GM23338 (cell line): ENCODE measurements around the gene PAFAH2. TPM values are rescaled to one million over a fixed set of nuclear protein-coding genes. Genes with fewer than 3 reads are reported as not detected.

Experiments
- ATAC-seq: fragments of 200-7000 bp; cut with Tn5 transposase; 3 replicates; pipeline ENCODE4 v1.9.1; 2020
- DNase-seq: peaks from one replicate; pipeline ENCODE4 v3.0.0-alpha.2; 2015; ENCODE audit warnings: low spot score
- H2AFZ ChIP-seq: fragments of 200-600 bp; sonication (generic); 2 replicates; pipeline ENCODE4 v1.8.0; 2016; ENCODE audit warnings: antibody characterized with exemption, mild to moderate bottlenecking, moderate library complexity
- H3F3A ChIP-seq: fragments of 200-600 bp; sonication (generic); replicated peaks from 2 replicates; pipeline ENCODE4 v1.8.0; 2017; ENCODE audit warnings: antibody characterized with exemption, mixed run types, low read depth
- H3K27ac ChIP-seq: fragments of 200-600 bp; sonication (generic); 2 replicates; pipeline ENCODE4 v1.6.1; 2016; ENCODE audit warnings: low read depth
- H3K27me3 ChIP-seq: fragments of 200-600 bp; sonication (generic); 2 replicates; pipeline ENCODE4 v1.8.0; 2016; ENCODE audit warnings: mild to moderate bottlenecking, mixed run types, moderate library complexity; ENCODE audit not compliant: insufficient read depth
- H3K36me3 ChIP-seq: fragments of 200-600 bp; sonication (generic); 2 replicates; pipeline ENCODE4 v1.8.0; 2016; ENCODE audit warnings: mild to moderate bottlenecking; ENCODE audit not compliant: insufficient read depth
- H3K4me1 ChIP-seq: fragments of 200-600 bp; sonication (generic); 2 replicates; pipeline ENCODE4 v1.8.0; 2016; ENCODE audit warnings: mild to moderate bottlenecking, moderate library complexity; ENCODE audit not compliant: insufficient read depth
- H3K4me2 ChIP-seq: fragments of 200-600 bp; sonication (generic); 2 replicates; pipeline ENCODE4 v1.7.1; 2017; ENCODE audit warnings: mixed run types
- H3K4me3 ChIP-seq: fragments of 200-600 bp; sonication (generic); 2 replicates; pipeline ENCODE4 v1.6.1; 2016; ENCODE audit warnings: mixed run types
- H3K79me2 ChIP-seq: fragments of 200-600 bp; sonication (generic); replicated peaks from 2 replicates; pipeline ENCODE4 v1.8.0; 2017; ENCODE audit warnings: mild to moderate bottlenecking; ENCODE audit not compliant: insufficient read depth
- H3K9me2 ChIP-seq: fragments of 200-600 bp; sonication (generic); 2 replicates; pipeline ENCODE4 v1.8.0; 2017; ENCODE audit not compliant: insufficient read depth
- H4K20me1 ChIP-seq: fragments of 200-600 bp; sonication (generic); replicated peaks from 2 replicates; pipeline ENCODE4 v1.8.0; 2017; ENCODE audit warnings: mild to moderate bottlenecking; ENCODE audit not compliant: insufficient read depth
- H3K27ac Mint-ChIP-seq: 2 replicates; pipeline ENCODE4 v1.8.0; 2020; ENCODE audit warnings: inconsistent platforms, mild to moderate bottlenecking, moderate library complexity, mixed read lengths
- H3K27me3 Mint-ChIP-seq: 3 replicates; pipeline ENCODE4 v1.8.0; 2022; ENCODE audit warnings: low read depth, mild to moderate bottlenecking, moderate library complexity, mixed read lengths, inconsistent platforms; ENCODE audit not compliant: insufficient read depth, poor library complexity
- H3K36me3 Mint-ChIP-seq: 3 replicates; pipeline ENCODE4 v1.8.0; 2021; ENCODE audit warnings: low read depth, mild to moderate bottlenecking, inconsistent platforms, moderate library complexity, mixed read lengths
- H3K4me1 Mint-ChIP-seq: 3 replicates; pipeline ENCODE4 v1.8.0; 2020; ENCODE audit warnings: mild to moderate bottlenecking, inconsistent platforms, mixed read lengths
- H3K4me3 Mint-ChIP-seq: 3 replicates; pipeline ENCODE4 v1.8.0; 2021; ENCODE audit warnings: moderate library complexity, mild to moderate bottlenecking, inconsistent platforms, mixed read lengths
- H3K9me3 Mint-ChIP-seq: 3 replicates; pipeline ENCODE4 v1.8.0; 2020; ENCODE audit warnings: moderate library complexity, mild to moderate bottlenecking, inconsistent platforms, mixed read lengths
- CREB1 ChIP-seq: fragments of 250-450 bp; sonication (Bioruptor Pico); IDR thresholded peaks from 2 replicates; pipeline ENCODE4 v1.5.0; 2020; ENCODE audit warnings: low read depth, mild to moderate bottlenecking, moderate library complexity
- CTCF ChIP-seq, 2 experiments: fragments of 200-600 bp in 1 of 2; sonication (generic) in 1 of 2; conservative IDR thresholded peaks; 2 replicates each; pipeline versions ENCODE4 v1.5.1 to v1.6.1; 2016 to 2017; ENCODE audit warnings: antibody characterized with exemption in 2 of 2, low read depth in 2 of 2, mild to moderate bottlenecking in 2 of 2, moderate library complexity in 1 of 2
- EZH2 ChIP-seq: fragments of 200-600 bp; sonication (generic); IDR thresholded peaks from one replicate; pipeline ENCODE4 v1.8.0; 2017; ENCODE audit warnings: antibody characterized with exemption, mild to moderate bottlenecking, low read depth; ENCODE audit not compliant: unreplicated experiment
- EZH2phosphoT487 ChIP-seq: fragments of 200-600 bp; sonication (generic); IDR thresholded peaks from one replicate; pipeline ENCODE4 v1.8.1; 2018; ENCODE audit warnings: antibody characterized with exemption; ENCODE audit not compliant: unreplicated experiment
- JUNB ChIP-seq: IDR thresholded peaks from one replicate; pipeline ENCODE4 v1.6.1; 2016; ENCODE audit warnings: antibody characterized with exemption; ENCODE audit not compliant: unreplicated experiment
- NANOG ChIP-seq: IDR thresholded peaks from 2 replicates; pipeline ENCODE4 v1.6.1; 2016; ENCODE audit warnings: antibody characterized with exemption, borderline replicate concordance
- POLR2AphosphoS5 ChIP-seq: IDR thresholded peaks from 2 replicates; pipeline ENCODE4 v1.6.1; 2016; ENCODE audit warnings: antibody characterized with exemption, low read depth
- REST ChIP-seq: IDR thresholded peaks from one replicate; pipeline ENCODE4 v1.6.1; 2018; ENCODE audit warnings: antibody characterized with exemption; ENCODE audit not compliant: unreplicated experiment
- STAT1 ChIP-seq: IDR thresholded peaks from one replicate; pipeline ENCODE4 v1.6.1; 2016; ENCODE audit warnings: antibody characterized with exemption; ENCODE audit not compliant: unreplicated experiment
- ZNF114 ChIP-seq: fragments of 250-450 bp; sonication (Bioruptor Pico); IDR thresholded peaks from 2 replicates; pipeline ENCODE4 v1.5.0; 2020; ENCODE audit warnings: mild to moderate bottlenecking, moderate library complexity
- ZNF331 ChIP-seq: fragments of 250-450 bp; sonication (Bioruptor Pico); IDR thresholded peaks from 2 replicates; pipeline ENCODE4 v1.5.0; 2020; ENCODE audit warnings: low read depth, mild to moderate bottlenecking, moderate library complexity
- polyA plus RNA-seq: library from polyadenylated mRNA; unstranded; fragments of >200 nt; fragmentation: Nextera tagmentation; extraction: Ambion mirVana; gene quantifications from 2 replicates; pipeline ENCODE4 v1.2.1, GENCODE V29; 2016
- total RNA-seq: library from RNA; depleted of rRNA; stranded (reverse); fragments of >200 nt; shearing (Covaris generic); gene quantifications from 2 replicates; pipeline ENCODE4 v1.2.3, GENCODE V29; 2014
- TF ChIP-seq, protein P1 (sequence below): IDR thresholded peaks from 2 replicates; pipeline ENCODE4 v1.6.1; 2016; ENCODE audit warnings: antibody characterized with exemption

PAFAH2 gene
- total and polyA plus RNA-seq, 2 experiments from 2014 or later: 5.7 to 10.3 TPM

GRCh38 chr1:26038904-26039303, 41.0 kb upstream of the PAFAH2 start:
- ATAC-seq (no peak), DNase-seq (no peak)
- Histone ChIP-seq H3K79me2 (no peaks in the 10 kb centered on the region), H3K27ac (no peak overlapping the region), H3K9me2 (no peaks in the 10 kb centered on the region), H3K4me3 (no peak overlapping the region), H3K4me1 (peaks cover 6% of the 10 kb centered on the region; the same call in 1 of the 2 replicates), H3K36me3 (no peaks in the 10 kb centered on the region), H3K27me3 (peaks cover 42% of the 10 kb centered on the region), H3K4me2 (no peak overlapping the region), H4K20me1 (no peaks in the 10 kb centered on the region), H3F3A (no peaks in the 10 kb centered on the region), H2AFZ (no peak overlapping the region)
- Mint-ChIP-seq H3K4me1 (peaks cover 5% of the 10 kb centered on the region; the same call in 2 of the 3 replicates), H3K27me3 (peaks cover 38% of the 10 kb centered on the region), H3K36me3 (no peaks in the 10 kb centered on the region), H3K27ac (no peak overlapping the region), H3K9me3 (no peaks in the 10 kb centered on the region; the same call in 2 of the 3 replicates), H3K4me3 (no peak overlapping the region)
- no peak for TF ChIP-seq REST

- Histone ChIP-seq H3K27ac (no peak overlapping the region), H3K36me3 (no peaks in the 10 kb centered on the region), H4K20me1 (no peaks in the 10 kb centered on the region), H3K4me1 (peaks cover 6% of the 10 kb centered on the region; the same call in 1 of the 2 replicates), H3K27me3 (peaks cover 42% of the 10 kb centered on the region), H3F3A (no peaks in the 10 kb centered on the region), H3K9me2 (no peaks in the 10 kb centered on the region), H3K79me2 (no peaks in the 10 kb centered on the region), H3K4me2 (no peak overlapping the region), H2AFZ (no peak overlapping the region), H3K4me3 (no peak overlapping the region)
- Mint-ChIP-seq H3K27ac (no peak overlapping the region), H3K9me3 (no peaks in the 10 kb centered on the region; the same call in 2 of the 3 replicates), H3K27me3 (peaks cover 39% of the 10 kb centered on the region), H3K36me3 (no peaks in the 10 kb centered on the region), H3K4me1 (peaks cover 5% of the 10 kb centered on the region; the same call in 2 of the 3 replicates), H3K4me3 (no peak overlapping the region)
- DNase-seq (no peak), ATAC-seq (no peak)
- TF ChIP-seq STAT1 (no peak), ZNF114 (CRISPR knock-in tag) (no peak), JUNB (no peak), CTCF (conservative IDR thresholded peaks at IDR 0.05; ENCODE audit: low read depth in 2 of 2) (no peak), CREB1 (CRISPR knock-in tag) (no peak), EZH2 (no peak), EZH2phosphoT487 (no peak), POLR2AphosphoS5 (no peak), ZNF331 (no peak), NANOG (no peak), REST (no peak)
- TF ChIP-seq, protein P1, sequence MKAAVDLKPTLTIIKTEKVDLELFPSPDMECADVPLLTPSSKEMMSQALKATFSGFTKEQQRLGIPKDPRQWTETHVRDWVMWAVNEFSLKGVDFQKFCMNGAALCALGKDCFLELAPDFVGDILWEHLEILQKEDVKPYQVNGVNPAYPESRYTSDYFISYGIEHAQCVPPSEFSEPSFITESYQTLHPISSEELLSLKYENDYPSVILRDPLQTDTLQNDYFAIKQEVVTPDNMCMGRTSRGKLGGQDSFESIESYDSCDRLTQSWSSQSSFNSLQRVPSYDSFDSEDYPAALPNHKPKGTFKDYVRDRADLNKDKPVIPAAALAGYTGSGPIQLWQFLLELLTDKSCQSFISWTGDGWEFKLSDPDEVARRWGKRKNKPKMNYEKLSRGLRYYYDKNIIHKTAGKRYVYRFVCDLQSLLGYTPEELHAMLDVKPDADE: no peak
Measured at GRCh38 chr1:26038477-26038876, 40.6 kb upstream of the PAFAH2 start.
